ENCODE results near the gene GOLT1B. TPM values are rescaled to one million over a fixed set of nuclear protein-coding genes. Genes with fewer than 3 reads are reported as not detected.
A peak's percentile ranks its signal among the peaks of the same experiment; 100 is the strongest.

The GOLT1B gene
- total and polyA plus RNA-seq, 2 of the 13 experiments (the other 11 are each of a cell fraction or from before 2014, with no cell fraction given): 23.6 to 38.4 TPM

DNA sequence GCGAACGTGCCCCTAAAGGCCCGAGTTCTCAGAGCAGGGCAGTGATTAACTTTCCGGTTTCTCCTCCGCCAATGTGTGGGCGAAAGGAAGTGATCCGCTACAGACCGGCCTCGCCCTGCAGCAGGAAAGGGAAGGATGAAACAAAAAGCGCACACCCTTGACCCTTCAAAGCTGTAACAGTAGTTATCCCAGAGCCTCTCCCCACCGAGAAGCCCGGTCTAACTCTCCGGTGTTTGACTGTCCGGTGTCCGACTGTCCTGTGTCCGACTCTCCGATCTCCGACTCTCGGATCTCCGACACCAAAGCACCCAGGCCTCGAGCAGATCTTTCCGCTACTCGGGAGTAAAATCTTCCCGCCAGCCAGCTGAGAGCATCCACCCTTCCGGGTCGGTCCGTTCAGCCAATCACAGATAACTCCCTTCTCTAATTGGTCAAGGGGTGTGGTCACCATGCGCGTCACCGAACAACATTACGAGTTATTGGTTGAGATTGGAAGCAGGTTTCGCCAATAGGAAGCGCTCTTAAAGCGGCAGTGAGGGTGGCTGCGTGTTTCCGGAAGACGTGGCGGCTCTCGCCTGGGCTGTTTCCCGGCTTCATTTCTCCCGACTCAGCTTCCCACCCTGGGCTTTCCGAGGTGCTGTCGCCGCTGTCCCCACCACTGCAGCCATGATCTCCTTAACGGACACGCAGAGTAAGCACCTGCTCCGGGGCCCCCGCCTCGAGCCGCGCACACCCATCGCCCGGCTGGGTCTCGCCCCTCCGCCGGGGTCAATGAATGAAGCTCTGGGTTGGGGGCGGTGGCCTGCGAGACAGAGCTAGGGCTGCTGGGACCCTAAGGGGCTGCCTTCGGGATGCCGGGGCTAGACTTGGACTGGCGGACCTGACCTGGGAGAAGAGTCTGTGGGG is at the start of gene GOLT1B, which contains the start of gene RECQL (continued):
- peak; percentile 49; the same call in 1 of the 2 replicates for TF ChIP-seq BORCS8-MEF2B (CRISPR knock-in tag; IDR thresholded peaks at IDR 0.05)
- no peak for TF ChIP-seq TEAD2 (CRISPR knock-in tag; IDR thresholded peaks at IDR 0.05)
- no peak for TF ChIP-seq SAFB2 (CRISPR knock-in tag; IDR thresholded peaks at IDR 0.05; ENCODE audit: borderline replicate concordance, low read depth)
- TF ChIP-seq SRF (IDR thresholded peaks at IDR 0.05; ENCODE audit: low read depth, low read length): peak; percentile 80
- no peak for TF ChIP-seq NR3C1 (CRISPR knock-in tag; IDR thresholded peaks at IDR 0.05)
- TF ChIP-seq, protein P1, sequence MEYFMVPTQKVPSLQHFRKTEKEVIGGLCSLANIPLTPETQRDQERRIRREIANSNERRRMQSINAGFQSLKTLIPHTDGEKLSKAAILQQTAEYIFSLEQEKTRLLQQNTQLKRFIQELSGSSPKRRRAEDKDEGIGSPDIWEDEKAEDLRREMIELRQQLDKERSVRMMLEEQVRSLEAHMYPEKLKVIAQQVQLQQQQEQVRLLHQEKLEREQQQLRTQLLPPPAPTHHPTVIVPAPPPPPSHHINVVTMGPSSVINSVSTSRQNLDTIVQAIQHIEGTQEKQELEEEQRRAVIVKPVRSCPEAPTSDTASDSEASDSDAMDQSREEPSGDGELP (IDR thresholded peaks at IDR 0.05; ENCODE audit: borderline replicate concordance, low read depth): peak; percentile 99
- TF ChIP-seq MTF1 (CRISPR knock-in tag; IDR thresholded peaks at IDR 0.05): no peak
- peak; percentile 52; the same call in 1 of the 2 replicates for TF ChIP-seq ZNF816 (CRISPR knock-in tag; IDR thresholded peaks at IDR 0.05; ENCODE audit: borderline replicate concordance)
- TF ChIP-seq ZBTB3 (CRISPR knock-in tag; IDR thresholded peaks at IDR 0.05; ENCODE audit: borderline replicate concordance, low read depth): 0 out of 2 replicates have a peak, but pooled peaks have one; percentile 0
- TF ChIP-seq SSRP1 (CRISPR knock-in tag; IDR thresholded peaks at IDR 0.05): 0 out of 2 replicates have a peak, but pooled peaks have one; percentile 38
- TF ChIP-seq ZNF616 (CRISPR knock-in tag; IDR thresholded peaks at IDR 0.05; ENCODE audit: low read depth): no peak
- peak; percentile 67 for TF ChIP-seq SALL2 (CRISPR knock-in tag; IDR thresholded peaks at IDR 0.05)
- TF ChIP-seq ZNF776 (CRISPR knock-in tag; IDR thresholded peaks at IDR 0.05): peak; percentile 60; the same call in 1 of the 2 replicates
- TF ChIP-seq, protein P2, sequence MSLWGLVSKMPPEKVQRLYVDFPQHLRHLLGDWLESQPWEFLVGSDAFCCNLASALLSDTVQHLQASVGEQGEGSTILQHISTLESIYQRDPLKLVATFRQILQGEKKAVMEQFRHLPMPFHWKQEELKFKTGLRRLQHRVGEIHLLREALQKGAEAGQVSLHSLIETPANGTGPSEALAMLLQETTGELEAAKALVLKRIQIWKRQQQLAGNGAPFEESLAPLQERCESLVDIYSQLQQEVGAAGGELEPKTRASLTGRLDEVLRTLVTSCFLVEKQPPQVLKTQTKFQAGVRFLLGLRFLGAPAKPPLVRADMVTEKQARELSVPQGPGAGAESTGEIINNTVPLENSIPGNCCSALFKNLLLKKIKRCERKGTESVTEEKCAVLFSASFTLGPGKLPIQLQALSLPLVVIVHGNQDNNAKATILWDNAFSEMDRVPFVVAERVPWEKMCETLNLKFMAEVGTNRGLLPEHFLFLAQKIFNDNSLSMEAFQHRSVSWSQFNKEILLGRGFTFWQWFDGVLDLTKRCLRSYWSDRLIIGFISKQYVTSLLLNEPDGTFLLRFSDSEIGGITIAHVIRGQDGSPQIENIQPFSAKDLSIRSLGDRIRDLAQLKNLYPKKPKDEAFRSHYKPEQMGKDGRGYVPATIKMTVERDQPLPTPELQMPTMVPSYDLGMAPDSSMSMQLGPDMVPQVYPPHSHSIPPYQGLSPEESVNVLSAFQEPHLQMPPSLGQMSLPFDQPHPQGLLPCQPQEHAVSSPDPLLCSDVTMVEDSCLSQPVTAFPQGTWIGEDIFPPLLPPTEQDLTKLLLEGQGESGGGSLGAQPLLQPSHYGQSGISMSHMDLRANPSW (CRISPR knock-in tag; IDR thresholded peaks at IDR 0.05; ENCODE audit: borderline replicate concordance): 0 out of 2 replicates have a peak, but pooled peaks have one; percentile 36
- 0 out of 2 replicates have a peak, but pooled peaks have one; percentile 49 for TF ChIP-seq SNAPC2 (CRISPR knock-in tag; IDR thresholded peaks at IDR 0.05)
- peak; percentile 98 for TF ChIP-seq ELF1 (CRISPR knock-in tag; IDR thresholded peaks at IDR 0.05)
- no peak for TF ChIP-seq WIZ (CRISPR knock-in tag; IDR thresholded peaks at IDR 0.05)
- peak; percentile 43 for TF ChIP-seq SRSF1 (optimal IDR thresholded peaks at IDR 0.05; ENCODE audit: low read depth, low read length)
- TF ChIP-seq, protein P3, sequence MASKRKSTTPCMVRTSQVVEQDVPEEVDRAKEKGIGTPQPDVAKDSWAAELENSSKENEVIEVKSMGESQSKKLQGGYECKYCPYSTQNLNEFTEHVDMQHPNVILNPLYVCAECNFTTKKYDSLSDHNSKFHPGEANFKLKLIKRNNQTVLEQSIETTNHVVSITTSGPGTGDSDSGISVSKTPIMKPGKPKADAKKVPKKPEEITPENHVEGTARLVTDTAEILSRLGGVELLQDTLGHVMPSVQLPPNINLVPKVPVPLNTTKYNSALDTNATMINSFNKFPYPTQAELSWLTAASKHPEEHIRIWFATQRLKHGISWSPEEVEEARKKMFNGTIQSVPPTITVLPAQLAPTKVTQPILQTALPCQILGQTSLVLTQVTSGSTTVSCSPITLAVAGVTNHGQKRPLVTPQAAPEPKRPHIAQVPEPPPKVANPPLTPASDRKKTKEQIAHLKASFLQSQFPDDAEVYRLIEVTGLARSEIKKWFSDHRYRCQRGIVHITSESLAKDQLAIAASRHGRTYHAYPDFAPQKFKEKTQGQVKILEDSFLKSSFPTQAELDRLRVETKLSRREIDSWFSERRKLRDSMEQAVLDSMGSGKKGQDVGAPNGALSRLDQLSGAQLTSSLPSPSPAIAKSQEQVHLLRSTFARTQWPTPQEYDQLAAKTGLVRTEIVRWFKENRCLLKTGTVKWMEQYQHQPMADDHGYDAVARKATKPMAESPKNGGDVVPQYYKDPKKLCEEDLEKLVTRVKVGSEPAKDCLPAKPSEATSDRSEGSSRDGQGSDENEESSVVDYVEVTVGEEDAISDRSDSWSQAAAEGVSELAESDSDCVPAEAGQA (IDR thresholded peaks at IDR 0.05; ENCODE audit: low read depth): no peak
- TF ChIP-seq, protein P3 (CRISPR knock-in tag; IDR thresholded peaks at IDR 0.05; ENCODE audit: borderline replicate concordance): 0 out of 2 replicates have a peak, but pooled peaks have one; percentile 49

All from HepG2 (cell line).